Neural progenitor cell (in vitro differentiated cells): ENCODE results near the gene HTR3D.

Experiments used
- EZH2 ChIP-seq: fragments of 200-600 bp; sonication (generic); IDR thresholded peaks from 2 replicates; pipeline ENCODE4 v1.6.1; 2017; ENCODE audit warnings: antibody characterized with exemption, mild to moderate bottlenecking, moderate library complexity
- TF ChIP-seq, protein P1 (sequence below): fragments of 200-600 bp; sonication (generic); IDR thresholded peaks from 2 replicates; pipeline ENCODE4 v1.5.1; 2017; ENCODE audit warnings: antibody characterized with exemption, mild to moderate bottlenecking

DNA sequence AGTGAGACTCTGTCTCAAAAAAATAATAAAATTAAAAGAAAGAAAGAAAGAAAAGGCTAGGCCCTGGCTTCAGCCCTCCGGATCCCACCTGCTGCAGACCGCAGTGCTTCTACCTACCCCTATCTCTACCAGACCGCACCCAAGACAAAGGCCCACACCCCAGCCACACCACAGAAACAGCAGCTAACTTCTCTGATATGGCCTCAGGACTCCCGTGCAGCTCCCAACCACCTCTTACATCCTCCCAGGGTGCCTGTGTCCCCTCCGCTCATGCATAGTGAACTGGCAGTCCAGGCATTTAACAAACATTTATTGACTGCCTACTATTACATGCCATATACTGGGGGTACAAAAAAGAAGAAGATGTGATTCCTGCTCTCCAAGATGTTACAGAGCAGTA is 14.5 kb downstream of the HTR3D start:
- TF ChIP-seq, protein P1, sequence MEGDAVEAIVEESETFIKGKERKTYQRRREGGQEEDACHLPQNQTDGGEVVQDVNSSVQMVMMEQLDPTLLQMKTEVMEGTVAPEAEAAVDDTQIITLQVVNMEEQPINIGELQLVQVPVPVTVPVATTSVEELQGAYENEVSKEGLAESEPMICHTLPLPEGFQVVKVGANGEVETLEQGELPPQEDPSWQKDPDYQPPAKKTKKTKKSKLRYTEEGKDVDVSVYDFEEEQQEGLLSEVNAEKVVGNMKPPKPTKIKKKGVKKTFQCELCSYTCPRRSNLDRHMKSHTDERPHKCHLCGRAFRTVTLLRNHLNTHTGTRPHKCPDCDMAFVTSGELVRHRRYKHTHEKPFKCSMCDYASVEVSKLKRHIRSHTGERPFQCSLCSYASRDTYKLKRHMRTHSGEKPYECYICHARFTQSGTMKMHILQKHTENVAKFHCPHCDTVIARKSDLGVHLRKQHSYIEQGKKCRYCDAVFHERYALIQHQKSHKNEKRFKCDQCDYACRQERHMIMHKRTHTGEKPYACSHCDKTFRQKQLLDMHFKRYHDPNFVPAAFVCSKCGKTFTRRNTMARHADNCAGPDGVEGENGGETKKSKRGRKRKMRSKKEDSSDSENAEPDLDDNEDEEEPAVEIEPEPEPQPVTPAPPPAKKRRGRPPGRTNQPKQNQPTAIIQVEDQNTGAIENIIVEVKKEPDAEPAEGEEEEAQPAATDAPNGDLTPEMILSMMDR: no peak
- no peak for TF ChIP-seq EZH2
